RCC 7860 (cell line): ENCODE data around the gene BIN2.
"Not testable (repeated sequence)": the region's sequence is repeated elsewhere in the genome, so short reads cannot be mapped to it uniquely, and the experiment has no call there.

Experiments used
- DNase-seq: peaks from one replicate; pipeline ENCODE4 v3.0.0-alpha.2; 2015; ENCODE audit warnings: low spot score
- FAIRE-seq: peaks from 2 replicates; lab custom pipeline; 2012; peaks lifted over from hg19 to GRCh38; lab: Jason Lieb, UNC

BIN2 gene

GRCh38 chr12:51346581-51346980 is 22.6 kb upstream of the BIN2 start, which contains the start of gene CELA1:
CELA1 (minus strand) TSS chr12:51346679; CDS start chr12:51346638, 41 bp downstream.
- no peak for DNase-seq
- no peak for FAIRE-seq

- DNase-seq, result peak; percentile 21
- no peak for FAIRE-seq
Observed at GRCh38 chr12:51345681-51346080, 21.7 kb upstream of the BIN2 start.

GRCh38 chr12:51343201-51343600 is 19.2 kb upstream of the BIN2 start:
- FAIRE-seq (no peak), DNase-seq (no peak)

- FAIRE-seq (no peak), DNase-seq (no peak)
Observed at GRCh38 chr12:51342416-51342815, 18.4 kb upstream of the BIN2 start.

GRCh38 chr12:51341251-51342007 is 17.5 kb upstream of the BIN2 start:
- peak; percentile 29 for DNase-seq
- no peak for FAIRE-seq

- no peak for FAIRE-seq
Observed at GRCh38 chr12:51339750-51340149, 15.8 kb upstream of the BIN2 start.

GRCh38 chr12:51337336-51337735 is 13.4 kb upstream of the BIN2 start:
- DNase-seq, FAIRE-seq: not testable (repeated sequence)

More at GRCh38 chr12:51339750-51340149, 15.8 kb upstream of the BIN2 start:
- DNase-seq, result no peak

- FAIRE-seq, result no peak
- no peak for DNase-seq
Observed at GRCh38 chr12:51335931-51336330, 12.0 kb upstream of the BIN2 start.

GRCh38 chr12:51334764-51335163 is 10.8 kb upstream of the BIN2 start:
- DNase-seq (no peak), FAIRE-seq (no peak)

- no peak for DNase-seq
- FAIRE-seq, result no peak
Observed at GRCh38 chr12:51333536-51333935, 9.6 kb upstream of the BIN2 start.

GRCh38 chr12:51330186-51330585 is 6.2 kb upstream of the BIN2 start:
- FAIRE-seq, result no peak
- DNase-seq, result no peak

- DNase-seq (no peak), FAIRE-seq (no peak)
Observed at GRCh38 chr12:51329742-51330141, 5.8 kb upstream of the BIN2 start.

- FAIRE-seq, result no peak
Observed at GRCh38 chr12:51328587-51328986, 4.6 kb upstream of the BIN2 start.

GRCh38 chr12:51326698-51327439 is 2.9 kb upstream of the BIN2 start:
- FAIRE-seq (no peak), DNase-seq (peak; percentile 12)

More at GRCh38 chr12:51328587-51328986, 4.6 kb upstream of the BIN2 start:
- no peak for DNase-seq

- no peak for FAIRE-seq
- DNase-seq, result no peak
Observed at GRCh38 chr12:51324953-51325352, 979 bp upstream of the BIN2 start.

GRCh38 chr12:51323317-51323960 is 535 bp downstream of the BIN2 start:
- FAIRE-seq (no peak), DNase-seq (no peak)

GRCh38 chr12:51322452-51322851 is 1.5 kb downstream of the BIN2 start:
- no peak for FAIRE-seq
- DNase-seq, result no peak

- DNase-seq (no peak), FAIRE-seq (no peak)
Observed at GRCh38 chr12:51321882-51322281, 2.1 kb downstream of the BIN2 start.

- FAIRE-seq, result no peak
- DNase-seq, result no peak
Observed at GRCh38 chr12:51320695-51321320, 3.2 kb downstream of the BIN2 start.

- FAIRE-seq (no peak), DNase-seq (no peak)
Observed at GRCh38 chr12:51320311-51320694, 3.7 kb downstream of the BIN2 start.
